PC-3 (cell line): ENCODE results near the gene CHSY3. TPM values are rescaled to one million over a fixed set of nuclear protein-coding genes. Genes with fewer than 3 reads are reported as not detected.

Source experiments
- ATAC-seq: fragments of 200-7000 bp; cut with Tn5 transposase; 2 replicates; pipeline ENCODE4 v1.9.1; 2020; ENCODE audit warnings: mild to moderate bottlenecking, moderate library complexity
- BruUV-seq: library from RNA; stranded (reverse); fragments of 400-500 nt; replicated peaks from 2 replicates; lab custom pipeline; 2021; lab: Mats Ljungman, UMichigan
- CTCF ChIA-PET: fragments of 300-600 bp; sonication (Branson Sonifier 250); formaldehyde crosslinking; loops from one replicate; lab custom pipeline; 2022; ENCODE audit warnings: antibody characterized with exemption; lab: Charles Lee
- POLR2A ChIA-PET: fragments of 300-600 bp; sonication (Branson Sonifier 250); formaldehyde crosslinking; loops from one replicate; lab custom pipeline; 2022; ENCODE audit warnings: antibody characterized with exemption; ENCODE audit not compliant: unreplicated experiment; lab: Charles Lee
- DNase-seq: peaks from one replicate; pipeline ENCODE4 v3.0.0-alpha.2; 2015
- H2AFZ ChIP-seq: fragments of 300-600 bp; sonication (generic); 2 replicates; pipeline ENCODE4 v1.6.0; 2016; ENCODE audit warnings: antibody characterized with exemption, low read length
- H3F3A ChIP-seq: fragments of 300-600 bp; sonication (generic); one replicate; pipeline ENCODE4 v1.6.0; 2017; ENCODE audit warnings: antibody characterized with exemption, low read length, control low read depth, mild to moderate bottlenecking; ENCODE audit not compliant: unreplicated experiment
- H3K27ac ChIP-seq: fragments of 300-600 bp; sonication (generic); 2 replicates; pipeline ENCODE4 v1.5.1; 2016; ENCODE audit warnings: mild to moderate bottlenecking, low read length
- H3K27me3 ChIP-seq: fragments of 300-600 bp; sonication (generic); 2 replicates; pipeline ENCODE4 v1.6.1; 2016; ENCODE audit warnings: low read length, mixed read lengths
- H3K36me3 ChIP-seq: fragments of 300-600 bp; sonication (generic); 2 replicates; pipeline ENCODE4 v1.6.1; 2016; ENCODE audit warnings: low read depth, mixed run types, low read length, mixed read lengths
- H3K4me1 ChIP-seq: fragments of 300-600 bp; sonication (generic); 2 replicates; pipeline ENCODE4 v1.5.1; 2016; ENCODE audit warnings: low read length; ENCODE audit not compliant: insufficient read depth
- H3K4me2 ChIP-seq: fragments of 300-600 bp; sonication (generic); 2 replicates; pipeline ENCODE4 v1.6.0; 2016; ENCODE audit warnings: low read length
- H3K4me3 ChIP-seq: fragments of 300-600 bp; sonication (generic); 2 replicates; pipeline ENCODE4 v1.5.1; 2016; ENCODE audit warnings: mild to moderate bottlenecking, low read length, mixed read lengths
- H3K79me2 ChIP-seq: fragments of 300-600 bp; sonication (generic); 2 replicates; pipeline ENCODE4 v1.6.1; 2017; ENCODE audit warnings: low read length, mixed read lengths
- H3K9ac ChIP-seq: fragments of 300-600 bp; sonication (generic); 2 replicates; pipeline ENCODE4 v1.6.0; 2016; ENCODE audit warnings: mild to moderate bottlenecking, low read length
- H3K9me2 ChIP-seq: fragments of 300-600 bp; sonication (generic); replicated peaks from 2 replicates; pipeline ENCODE4 v1.6.1; 2016; ENCODE audit warnings: mixed run types, low read length, mixed read lengths
- H3K9me3 ChIP-seq: fragments of 300-600 bp; sonication (generic); 2 replicates; pipeline ENCODE4 v1.6.1; 2016; ENCODE audit warnings: low read length, mixed read lengths
- H4K20me1 ChIP-seq: fragments of 300-600 bp; sonication (generic); 2 replicates; pipeline ENCODE4 v1.6.1; 2016; ENCODE audit warnings: low read length, mixed read lengths
- EZH2 ChIP-seq: fragments of 300-600 bp; sonication (generic); IDR thresholded peaks from one replicate; pipeline ENCODE4 v1.6.1; 2017; ENCODE audit warnings: antibody characterized with exemption, mild to moderate bottlenecking, low read length; ENCODE audit not compliant: unreplicated experiment
- EZH2phosphoT487 ChIP-seq: fragments of 300-600 bp; sonication (generic); IDR thresholded peaks from 2 replicates; pipeline ENCODE4 v1.6.1; 2018; ENCODE audit warnings: mild to moderate bottlenecking, antibody characterized with exemption, low read length, borderline replicate concordance
- intact Hi-C: fragments of 100-400 bp; cut with micrococcal nuclease; formaldehyde crosslinking; loops from 2 replicates; pipeline ENCODE4 v1.9.0; 2023
- total RNA-seq: library from RNA; depleted of rRNA; stranded (reverse); fragments of >200 nt; gene quantifications from 2 replicates; pipeline ENCODE4 v1.2.3, GENCODE V29; 2014
- TF ChIP-seq, protein P1 (sequence below): fragments of 300-600 bp; sonication (generic); conservative IDR thresholded peaks from 2 replicates; pipeline ENCODE4 v1.5.1; 2017; ENCODE audit warnings: antibody characterized with exemption, low read depth, mild to moderate bottlenecking, low read length

The CHSY3 gene
- total RNA-seq, 1 experiment from 2014 or later = 1.7 TPM

DNA sequence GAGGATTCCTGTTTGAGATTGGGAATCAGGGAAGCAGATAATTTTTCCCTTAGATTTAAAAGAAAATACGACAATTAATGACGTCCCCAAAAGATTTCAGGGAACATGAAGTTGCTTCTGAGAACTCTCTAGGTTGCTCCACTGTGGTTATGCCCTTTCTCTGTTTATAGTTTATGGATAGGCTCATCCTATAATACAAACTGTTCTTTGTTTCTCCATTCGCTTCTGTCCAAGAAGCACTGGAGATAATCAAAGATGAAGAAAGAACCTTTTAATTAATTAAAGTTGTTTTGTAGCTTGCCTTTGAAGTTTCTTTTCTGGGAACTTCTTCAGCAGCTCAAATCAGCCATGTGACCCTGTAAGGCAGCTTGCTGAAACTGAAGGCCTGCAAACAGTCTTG, 87.5 kb downstream of the CHSY3 start:
- POLR2A ChIA-PET = no interaction called here
- ATAC-seq (no peak), DNase-seq (no peak)
- intact Hi-C loops = no loop called here
- Histone ChIP-seq H3K9me2 (no peaks in the 10 kb centered on the region), H3K27ac (no peak overlapping the region), H3K4me2 (no peak overlapping the region), H3K4me3 (no peak overlapping the region), H3K79me2 (no peaks in the 10 kb centered on the region), H3K9me3 (no peaks in the 10 kb centered on the region), H3F3A (no peaks in the 10 kb centered on the region), H4K20me1 (no peaks in the 10 kb centered on the region), H2AFZ (no peak overlapping the region), H3K9ac (no peak overlapping the region), H3K27me3 (no peaks in the 10 kb centered on the region), H3K4me1 (no peaks in the 10 kb centered on the region), H3K36me3 (no peaks in the 10 kb centered on the region)
- CTCF ChIA-PET = no interaction called here
- TF ChIP-seq EZH2 (no peak), EZH2phosphoT487 (no peak)
- TF ChIP-seq, protein P1, sequence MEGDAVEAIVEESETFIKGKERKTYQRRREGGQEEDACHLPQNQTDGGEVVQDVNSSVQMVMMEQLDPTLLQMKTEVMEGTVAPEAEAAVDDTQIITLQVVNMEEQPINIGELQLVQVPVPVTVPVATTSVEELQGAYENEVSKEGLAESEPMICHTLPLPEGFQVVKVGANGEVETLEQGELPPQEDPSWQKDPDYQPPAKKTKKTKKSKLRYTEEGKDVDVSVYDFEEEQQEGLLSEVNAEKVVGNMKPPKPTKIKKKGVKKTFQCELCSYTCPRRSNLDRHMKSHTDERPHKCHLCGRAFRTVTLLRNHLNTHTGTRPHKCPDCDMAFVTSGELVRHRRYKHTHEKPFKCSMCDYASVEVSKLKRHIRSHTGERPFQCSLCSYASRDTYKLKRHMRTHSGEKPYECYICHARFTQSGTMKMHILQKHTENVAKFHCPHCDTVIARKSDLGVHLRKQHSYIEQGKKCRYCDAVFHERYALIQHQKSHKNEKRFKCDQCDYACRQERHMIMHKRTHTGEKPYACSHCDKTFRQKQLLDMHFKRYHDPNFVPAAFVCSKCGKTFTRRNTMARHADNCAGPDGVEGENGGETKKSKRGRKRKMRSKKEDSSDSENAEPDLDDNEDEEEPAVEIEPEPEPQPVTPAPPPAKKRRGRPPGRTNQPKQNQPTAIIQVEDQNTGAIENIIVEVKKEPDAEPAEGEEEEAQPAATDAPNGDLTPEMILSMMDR = no peak
- BruUV-seq = no TSS peak

DNA sequence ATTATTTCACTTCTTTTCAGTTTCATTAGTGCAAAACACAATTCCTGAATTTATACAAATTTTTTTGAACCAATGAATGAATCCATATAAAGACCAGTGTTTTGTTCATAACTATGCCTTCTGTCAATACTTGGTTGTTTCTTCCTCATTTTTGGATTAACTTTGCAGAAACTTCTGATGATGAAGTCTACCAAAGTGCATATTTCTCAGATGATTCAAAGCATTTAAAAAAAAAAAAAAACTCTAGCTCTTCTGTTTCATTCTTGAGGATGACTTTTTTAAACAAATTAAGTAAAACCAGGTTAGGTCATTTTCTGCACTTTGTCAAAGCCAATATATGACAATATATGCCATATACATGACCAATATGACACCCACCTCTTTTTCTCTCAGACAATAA, 92.6 kb downstream of the CHSY3 start:
- Histone ChIP-seq H3K79me2 (no peaks in the 10 kb centered on the region), H3K27ac (no peak overlapping the region), H3K36me3 (no peaks in the 10 kb centered on the region), H3K4me1 (no peaks in the 10 kb centered on the region), H2AFZ (no peak overlapping the region), H3K4me3 (no peak overlapping the region), H3K9ac (no peak overlapping the region), H3K9me2 (no peaks in the 10 kb centered on the region), H3K27me3 (no peaks in the 10 kb centered on the region), H4K20me1 (no peaks in the 10 kb centered on the region), H3K4me2 (no peak overlapping the region), H3K9me3 (no peaks in the 10 kb centered on the region), H3F3A (no peaks in the 10 kb centered on the region)
- no peak for ATAC-seq
- TF ChIP-seq EZH2 = no peak
- BruUV-seq = no TSS peak
- intact Hi-C loops = no loop called here
- DNase-seq = no peak
- CTCF ChIA-PET = no interaction called here
- POLR2A ChIA-PET = no interaction called here

DNA sequence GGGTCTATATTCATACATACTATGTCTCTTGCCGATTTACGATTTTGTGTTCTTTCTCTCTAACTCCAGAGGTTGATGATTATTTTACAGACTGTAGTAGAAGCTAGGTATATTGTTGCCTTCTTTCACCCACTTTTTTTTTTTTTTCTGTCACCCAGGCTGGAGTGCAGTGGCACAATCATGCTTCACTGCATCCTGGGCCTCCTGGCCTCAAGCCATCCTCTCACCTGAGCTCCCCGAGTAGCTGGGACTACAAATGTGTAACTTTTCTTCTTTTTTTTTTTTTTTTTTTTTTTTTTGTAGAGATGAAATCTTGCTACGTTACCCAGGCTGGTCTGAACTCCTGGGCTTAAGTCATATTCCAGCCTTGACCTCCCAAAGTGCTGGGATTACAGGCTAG, 96.2 kb downstream of the CHSY3 start:
- ATAC-seq = no peak
- Histone ChIP-seq H4K20me1 (no peaks in the 10 kb centered on the region), H3K4me1 (no peaks in the 10 kb centered on the region), H2AFZ (no peak overlapping the region), H3K9me2 (no peaks in the 10 kb centered on the region), H3F3A (no peaks in the 10 kb centered on the region), H3K36me3 (no peaks in the 10 kb centered on the region), H3K4me3 (no peak overlapping the region), H3K9ac (no peak overlapping the region), H3K27ac (no peak overlapping the region), H3K27me3 (no peaks in the 10 kb centered on the region), H3K79me2 (no peaks in the 10 kb centered on the region), H3K9me3 (no peaks in the 10 kb centered on the region), H3K4me2 (no peak overlapping the region)
- BruUV-seq = no TSS peak
- ChIA-PET POLR2A (no interaction called here), CTCF (no interaction called here)
- TF ChIP-seq EZH2 (no peak), EZH2phosphoT487 (no peak)
- TF ChIP-seq, protein P1 = no peak
- no peak for DNase-seq
- intact Hi-C loops = no loop called here
